Mononuclear cell (primary cell): ENCODE measurements around the gene PLEKHD1. TPM values are rescaled to one million over a fixed set of nuclear protein-coding genes. Genes with fewer than 3 reads are reported as not detected.

Experiments used
- H3K27me3 ChIP-seq: 2 replicates; pipeline ENCODE4 v1.6.0; 2011; ENCODE audit warnings: low read length, control low read depth; ENCODE audit not compliant: insufficient read depth
- H3K4me1 ChIP-seq: 2 replicates; pipeline ENCODE4 v1.5.1; 2011; ENCODE audit warnings: mild to moderate bottlenecking, low read length, control low read depth; ENCODE audit not compliant: insufficient read depth
- H3K4me3 ChIP-seq: 2 replicates; pipeline ENCODE4 v1.5.1; 2011; ENCODE audit warnings: mild to moderate bottlenecking, low read length, moderate library complexity
- H3K9me3 ChIP-seq: 2 replicates; pipeline ENCODE4 v1.5.1; 2011; ENCODE audit warnings: low read depth, mild to moderate bottlenecking, control low read depth, low read length
- total RNA-seq: library from RNA; depleted of rRNA; stranded (reverse); fragments of >200 nt; gene quantifications from one replicate; pipeline ENCODE4 v1.2.3, GENCODE V29; 2012

The PLEKHD1 gene
- 0.31 TPM for total RNA-seq

DNA sequence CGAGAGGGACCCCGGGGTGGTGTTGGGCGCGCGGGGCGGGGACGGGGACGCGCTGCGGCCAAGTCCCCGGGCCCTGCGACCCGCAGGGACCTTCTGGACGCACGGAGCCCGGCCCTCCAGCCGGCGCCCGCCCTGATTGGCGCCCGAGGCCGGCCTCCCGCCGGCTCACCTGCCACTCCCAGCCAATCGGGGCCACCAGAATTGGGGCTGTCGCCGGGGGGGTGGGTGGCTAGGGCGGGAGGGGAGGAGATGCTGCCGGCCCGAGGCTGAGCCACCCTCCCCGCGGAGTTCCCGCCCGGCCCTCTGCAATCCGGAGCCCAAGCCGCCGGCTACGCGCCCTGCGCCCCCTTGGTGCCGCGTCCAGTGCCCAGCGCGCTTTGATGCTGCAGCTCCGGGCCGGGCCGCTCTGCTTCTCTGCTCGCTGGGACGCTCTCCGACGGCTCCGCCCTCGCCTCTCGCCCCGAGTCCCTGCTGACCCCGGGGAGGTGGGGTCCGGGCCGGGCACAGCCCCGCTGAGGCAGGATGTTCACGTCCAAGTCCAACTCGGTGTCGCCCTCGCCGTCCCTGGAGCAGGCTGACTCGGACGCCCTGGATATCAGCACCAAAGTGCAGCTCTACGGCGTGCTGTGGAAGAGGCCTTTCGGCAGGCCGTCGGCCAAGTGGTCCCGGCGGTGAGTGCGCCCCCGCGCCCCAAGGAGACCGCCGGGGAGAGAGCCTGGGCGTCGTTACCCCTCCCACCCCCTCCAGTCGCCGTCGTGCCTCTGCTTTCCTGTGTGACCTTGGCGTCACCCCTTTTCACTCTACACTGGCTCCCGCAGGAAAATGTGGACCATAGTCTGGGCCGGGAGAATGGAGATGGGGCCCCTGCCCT is at the start of gene PLEKHD1:
PLEKHD1 (plus strand) TSS at position 285 of the 871 bp plus-strand sequence; CDS start at position 523, 238 bp downstream.
- Histone ChIP-seq H3K4me3 (no peak within 1 kb of the TSS), H3K4me1 (no peaks in the 10 kb centered on the region), H3K9me3 (no peaks in the 10 kb centered on the region), H3K27me3 (peaks cover 38% of the 10 kb centered on the region)

DNA sequence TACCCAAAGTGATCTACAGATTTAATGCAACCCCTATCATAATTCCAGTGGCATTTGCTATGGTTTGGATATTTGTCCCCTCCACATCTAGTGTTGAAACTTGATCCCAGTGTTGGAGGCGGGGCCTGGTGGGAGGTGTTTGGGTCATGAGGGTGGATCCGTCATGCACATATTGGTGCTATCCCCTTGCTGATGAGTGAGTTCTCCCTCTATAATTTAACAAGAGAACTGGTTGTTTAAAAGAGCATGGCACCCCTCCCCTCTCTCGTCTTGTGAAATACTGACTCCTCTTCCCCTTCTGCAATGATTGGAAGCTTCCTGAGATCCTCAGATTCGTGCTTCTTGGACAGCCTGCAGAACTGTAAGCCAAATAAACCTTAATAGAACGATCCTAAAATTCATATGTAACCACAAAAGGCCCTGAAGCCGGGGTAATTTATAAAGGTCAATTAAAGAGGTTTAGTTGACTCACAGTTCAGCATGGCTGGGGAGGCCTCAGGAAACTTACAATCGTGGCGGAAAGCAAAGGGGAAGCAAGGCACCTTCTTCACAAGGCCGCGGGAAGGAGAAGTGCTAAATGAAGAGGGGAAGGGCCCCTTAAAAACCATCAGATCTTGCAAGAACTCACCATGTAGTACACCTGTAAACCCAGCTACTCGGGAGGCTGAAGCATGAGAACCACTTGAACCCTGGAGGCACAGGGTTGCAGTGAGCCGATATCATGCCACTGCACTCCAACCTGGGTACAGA is 44.8 kb upstream of the PLEKHD1 start:
- Histone ChIP-seq H3K4me1 (peaks cover 11% of the 10 kb centered on the region), H3K9me3 (no peaks in the 10 kb centered on the region), H3K4me3 (no peak overlapping the region), H3K27me3 (no peaks in the 10 kb centered on the region)

DNA sequence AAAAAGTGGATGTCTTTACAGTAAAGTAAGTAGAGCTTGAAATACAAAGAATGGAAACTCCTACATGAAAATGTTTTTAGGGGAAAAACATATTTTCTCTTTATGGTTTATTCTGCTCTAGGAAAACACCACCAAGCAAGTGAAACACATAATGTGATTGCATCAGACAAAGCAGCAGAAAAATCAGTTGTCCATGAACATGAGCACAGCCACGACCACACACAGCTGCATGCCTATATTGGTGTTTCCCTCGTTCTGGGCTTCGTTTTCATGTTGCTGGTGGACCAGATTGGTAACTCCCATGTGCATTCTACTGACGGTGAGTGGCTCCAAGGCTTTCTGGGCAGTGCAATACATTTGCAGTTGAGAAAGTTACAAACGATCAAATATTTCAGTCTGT is 42.6 kb upstream of the PLEKHD1 start:
- Histone ChIP-seq H3K9me3 (no peaks in the 10 kb centered on the region), H3K4me1 (peaks cover 11% of the 10 kb centered on the region), H3K4me3 (no peak overlapping the region), H3K27me3 (no peaks in the 10 kb centered on the region)

DNA sequence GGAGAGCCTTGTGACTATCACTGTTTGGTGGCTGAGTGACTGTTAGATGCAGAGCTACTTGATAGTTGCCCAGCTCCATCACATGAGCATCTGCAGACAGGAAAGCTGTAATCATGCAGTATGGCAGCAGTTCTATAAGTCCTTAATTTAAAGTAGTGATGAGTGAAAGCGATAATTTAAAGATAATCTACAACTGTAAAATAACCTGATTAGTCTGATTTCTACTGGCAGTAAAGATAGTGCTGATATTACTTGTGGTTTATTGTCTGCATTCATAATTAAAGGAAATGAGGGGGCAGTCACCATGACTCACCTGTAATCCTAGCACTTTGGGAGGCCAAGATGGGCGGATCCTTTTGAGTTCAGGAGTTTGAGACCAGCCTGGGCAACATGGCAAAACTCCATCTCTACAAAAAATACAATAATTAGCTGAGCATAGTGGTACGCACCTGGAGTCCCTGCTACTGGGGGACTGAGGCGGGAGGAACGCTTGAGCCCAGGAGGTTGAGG is 41.2 kb upstream of the PLEKHD1 start:
- Histone ChIP-seq H3K4me3 (no peak overlapping the region), H3K27me3 (no peaks in the 10 kb centered on the region), H3K4me1 (peaks cover 11% of the 10 kb centered on the region), H3K9me3 (no peaks in the 10 kb centered on the region)

DNA sequence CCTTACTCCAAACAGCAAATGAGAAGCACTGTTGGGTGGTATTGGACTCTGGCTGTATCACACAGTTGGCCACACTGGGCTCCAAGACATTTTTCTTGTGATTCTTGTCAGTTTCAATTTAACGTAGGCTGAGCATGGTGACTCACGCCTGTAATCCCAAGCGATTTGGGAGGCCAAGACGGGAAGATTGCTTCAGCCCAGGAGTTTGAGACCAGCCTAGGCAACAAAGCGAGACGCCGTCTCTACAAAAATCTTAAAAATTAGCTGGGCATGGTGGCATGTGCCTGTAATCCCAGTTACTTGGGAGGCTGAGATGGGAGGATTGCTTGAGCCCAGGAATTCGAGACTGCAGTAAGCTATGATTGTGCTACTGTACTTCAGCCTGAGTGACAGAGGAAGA is 35.3 kb upstream of the PLEKHD1 start:
- H3K4me3 ChIP-seq, result no peak overlapping the region
- no peaks in the 10 kb centered on the region for H3K27me3 ChIP-seq
- H3K9me3 ChIP-seq, result no peaks in the 10 kb centered on the region
- H3K4me1 ChIP-seq, result no peaks in the 10 kb centered on the region

DNA sequence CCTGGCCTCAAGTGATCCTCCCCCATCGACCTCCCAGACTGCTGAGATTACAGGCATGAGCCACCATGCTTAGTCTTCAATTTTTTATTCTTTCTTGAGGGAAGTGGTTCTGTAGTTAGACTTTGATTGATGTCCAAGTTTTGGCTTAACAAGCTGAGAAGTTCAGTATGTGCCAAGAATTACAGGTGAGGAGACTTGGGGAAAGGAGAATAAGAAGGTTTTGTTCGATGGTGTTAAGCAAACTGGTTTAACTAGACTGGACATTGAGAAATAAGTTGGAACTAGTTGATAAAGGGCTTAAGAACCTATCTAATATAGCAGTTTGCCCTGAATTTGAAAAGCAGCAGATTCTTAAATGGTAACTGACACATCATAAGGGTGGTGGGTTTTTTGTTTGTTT is 32.6 kb upstream of the PLEKHD1 start:
- Histone ChIP-seq H3K27me3 (no peaks in the 10 kb centered on the region), H3K9me3 (no peaks in the 10 kb centered on the region), H3K4me3 (no peak overlapping the region), H3K4me1 (no peaks in the 10 kb centered on the region)

DNA sequence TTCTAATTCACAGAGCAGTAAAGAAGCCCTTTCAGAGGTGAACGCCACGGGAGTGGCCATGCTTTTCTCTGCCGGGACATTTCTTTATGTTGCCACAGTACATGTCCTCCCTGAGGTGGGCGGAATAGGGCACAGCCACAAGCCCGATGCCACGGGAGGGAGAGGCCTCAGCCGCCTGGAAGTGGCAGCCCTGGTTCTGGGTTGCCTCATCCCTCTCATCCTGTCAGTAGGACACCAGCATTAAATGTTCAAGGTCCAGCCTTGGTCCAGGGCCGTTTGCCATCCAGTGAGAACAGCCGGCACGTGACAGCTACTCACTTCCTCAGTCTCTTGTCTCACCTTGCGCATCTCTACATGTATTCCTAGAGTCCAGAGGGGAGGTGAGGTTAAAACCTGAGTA is 26.2 kb upstream of the PLEKHD1 start:
- Histone ChIP-seq H3K4me1 (no peaks in the 10 kb centered on the region), H3K4me3 (no peak overlapping the region), H3K27me3 (no peaks in the 10 kb centered on the region), H3K9me3 (no peaks in the 10 kb centered on the region)

DNA sequence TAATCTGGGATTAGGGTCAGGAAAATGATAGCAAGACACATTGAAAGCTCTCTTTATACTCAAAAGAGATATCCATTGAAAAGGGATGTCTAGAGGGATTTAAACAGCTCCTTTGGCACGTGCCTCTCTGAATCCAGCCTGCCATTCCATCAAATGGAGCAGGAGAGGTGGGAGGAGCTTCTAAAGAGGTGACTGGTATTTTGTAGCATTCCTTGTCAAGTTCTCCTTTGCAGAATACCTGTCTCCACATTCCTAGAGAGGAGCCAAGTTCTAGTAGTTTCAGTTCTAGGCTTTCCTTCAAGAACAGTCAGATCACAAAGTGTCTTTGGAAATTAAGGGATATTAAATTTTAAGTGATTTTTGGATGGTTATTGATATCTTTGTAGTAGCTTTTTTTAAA is 25.4 kb upstream of the PLEKHD1 start:
- Histone ChIP-seq H3K4me3 (no peak overlapping the region), H3K4me1 (no peaks in the 10 kb centered on the region), H3K9me3 (no peaks in the 10 kb centered on the region), H3K27me3 (no peaks in the 10 kb centered on the region)

DNA sequence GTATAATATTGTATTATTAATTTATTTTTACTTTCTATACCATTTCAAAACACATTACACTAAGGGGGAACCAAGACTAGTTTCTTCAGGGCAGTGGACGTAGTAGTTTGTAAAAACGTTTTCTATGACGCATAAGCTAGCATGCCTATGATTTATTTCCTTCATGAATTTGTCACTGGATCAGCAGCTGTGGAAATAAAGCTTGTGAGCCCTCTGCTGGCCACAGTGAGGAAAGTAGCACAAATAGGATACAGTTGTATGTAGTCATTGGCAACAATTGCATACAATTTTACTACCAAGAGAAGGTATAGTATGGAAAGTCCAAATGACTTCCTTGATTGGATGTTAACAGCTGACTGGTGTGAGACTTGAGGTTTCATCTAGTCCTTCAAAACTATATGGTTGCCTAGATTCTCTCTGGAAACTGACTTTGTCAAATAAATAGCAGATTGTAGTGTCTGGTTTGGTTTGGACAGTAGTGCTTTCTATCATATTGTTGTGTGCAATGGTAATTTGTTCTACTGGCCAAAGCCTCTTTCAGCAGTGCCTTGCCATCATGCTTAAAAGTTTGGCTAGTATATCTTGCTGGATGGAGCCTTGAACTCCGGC is 24.3 kb upstream of the PLEKHD1 start:
- Histone ChIP-seq H3K9me3 (no peaks in the 10 kb centered on the region), H3K27me3 (no peaks in the 10 kb centered on the region), H3K4me3 (no peak overlapping the region), H3K4me1 (no peaks in the 10 kb centered on the region)

DNA sequence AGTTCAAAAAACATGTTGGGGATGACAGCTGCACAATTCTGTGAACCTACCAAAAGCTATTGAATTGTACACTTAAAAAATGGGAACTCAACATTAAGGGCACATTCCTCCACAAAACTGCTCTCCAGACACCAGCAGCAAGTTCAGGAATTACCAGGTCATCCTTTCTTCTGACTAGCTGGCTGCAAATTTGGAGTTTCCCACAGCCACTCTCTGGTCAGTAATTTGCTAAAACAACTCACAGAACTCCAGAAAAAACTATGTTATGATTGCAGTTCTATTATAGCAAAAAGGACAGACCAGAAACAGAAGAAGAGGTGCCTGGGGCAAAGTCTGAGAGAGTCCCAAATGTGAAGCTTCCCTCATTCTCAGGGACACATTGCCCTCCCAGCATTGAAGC is 20.1 kb upstream of the PLEKHD1 start:
- H3K27me3 ChIP-seq, result no peaks in the 10 kb centered on the region
- H3K4me3 ChIP-seq, result no peak overlapping the region
- H3K4me1 ChIP-seq, result peaks cover 11% of the 10 kb centered on the region

DNA sequence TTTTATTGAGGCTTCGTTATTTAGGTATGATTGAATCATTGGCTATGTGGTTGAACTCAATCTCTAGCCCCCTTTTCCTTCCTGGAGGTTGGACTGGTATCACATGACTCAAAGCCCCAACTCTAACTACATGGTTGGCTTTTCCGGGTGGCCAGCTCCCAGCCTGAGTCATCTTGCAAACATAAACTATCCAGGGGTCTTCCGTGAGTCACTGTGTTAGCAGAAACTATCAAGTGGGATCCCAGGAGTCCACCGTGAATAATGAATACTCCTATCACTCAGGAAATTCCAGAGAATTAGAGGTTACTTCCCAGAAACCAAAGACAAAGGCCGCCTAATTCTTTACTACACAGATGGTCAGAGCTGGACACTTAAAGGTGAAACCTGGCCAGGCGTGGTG is 19.7 kb upstream of the PLEKHD1 start:
- H3K4me3 ChIP-seq, result no peak overlapping the region
- peaks cover 12% of the 10 kb centered on the region for H3K4me1 ChIP-seq
- H3K9me3 ChIP-seq, result no peaks in the 10 kb centered on the region

More for the DNA sequence above, 20.1 kb upstream of the PLEKHD1 start:
- no peaks in the 10 kb centered on the region for H3K9me3 ChIP-seq

DNA sequence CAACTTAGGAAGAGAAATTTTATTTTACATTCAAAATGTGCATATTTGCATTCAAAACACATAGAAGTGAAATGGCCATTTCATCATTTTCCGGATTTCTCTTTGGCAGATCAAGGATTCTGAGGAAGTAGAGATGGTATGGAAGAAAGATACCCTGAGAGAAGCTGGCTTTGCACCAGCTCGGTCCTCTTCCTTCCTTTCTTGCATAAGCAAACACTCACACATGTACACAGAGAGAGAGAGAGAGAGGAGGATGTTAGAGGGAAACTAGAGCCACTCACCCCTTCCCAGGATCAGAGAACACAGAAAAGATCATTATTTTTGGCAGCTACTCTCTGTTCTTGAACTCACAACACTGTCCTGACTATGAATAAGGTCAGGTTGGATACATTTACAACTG is 15.6 kb upstream of the PLEKHD1 start:
- Histone ChIP-seq H3K9me3 (no peaks in the 10 kb centered on the region), H3K4me3 (no peak overlapping the region), H3K27me3 (no peaks in the 10 kb centered on the region), H3K4me1 (peaks cover 12% of the 10 kb centered on the region)

More for the DNA sequence above, 19.7 kb upstream of the PLEKHD1 start:
- H3K27me3 ChIP-seq, result no peaks in the 10 kb centered on the region

DNA sequence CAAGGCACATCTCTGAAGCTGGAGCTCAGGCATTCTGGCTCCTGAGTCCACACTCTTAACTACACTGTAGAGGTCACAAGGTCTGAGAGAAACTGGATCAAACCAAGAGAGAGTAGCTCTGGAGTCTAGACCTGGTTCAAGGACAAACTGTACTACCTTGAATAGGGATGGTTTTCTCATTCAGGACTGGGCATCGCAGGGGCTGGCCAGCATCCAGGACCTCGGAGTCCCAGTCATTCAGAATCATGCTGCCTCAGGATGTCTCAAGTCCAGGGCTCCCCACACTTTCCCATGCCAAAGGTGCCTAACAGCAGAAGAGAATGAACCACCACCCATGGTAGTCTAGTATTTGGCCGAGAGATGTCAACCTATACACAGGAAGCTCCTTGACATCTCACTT is 13.1 kb upstream of the PLEKHD1 start:
- H3K4me1 ChIP-seq, result peaks cover 12% of the 10 kb centered on the region
- H3K9me3 ChIP-seq, result no peaks in the 10 kb centered on the region
- no peak overlapping the region for H3K4me3 ChIP-seq
- no peaks in the 10 kb centered on the region for H3K27me3 ChIP-seq

DNA sequence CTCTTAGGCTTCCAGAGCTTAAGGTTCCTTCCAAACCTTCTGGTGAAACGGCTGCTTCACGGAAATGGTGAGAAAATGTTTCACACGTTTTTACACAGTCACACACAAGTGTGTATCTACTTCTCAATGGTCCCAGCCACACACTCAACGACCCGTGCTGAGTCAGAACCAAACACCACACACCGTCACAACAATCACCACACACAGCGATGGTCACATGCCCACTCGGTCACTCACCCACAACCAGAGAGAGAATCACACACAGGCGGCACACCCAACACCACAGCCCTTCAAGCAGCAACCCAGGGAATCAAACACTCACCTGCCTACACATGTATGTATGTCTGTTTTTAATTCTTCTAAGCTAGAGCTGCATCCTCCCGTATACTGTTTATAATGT is 12.6 kb upstream of the PLEKHD1 start:
- no peaks in the 10 kb centered on the region for H3K9me3 ChIP-seq
- H3K27me3 ChIP-seq, result no peaks in the 10 kb centered on the region
- H3K4me1 ChIP-seq, result peaks cover 12% of the 10 kb centered on the region
- no peak overlapping the region for H3K4me3 ChIP-seq

DNA sequence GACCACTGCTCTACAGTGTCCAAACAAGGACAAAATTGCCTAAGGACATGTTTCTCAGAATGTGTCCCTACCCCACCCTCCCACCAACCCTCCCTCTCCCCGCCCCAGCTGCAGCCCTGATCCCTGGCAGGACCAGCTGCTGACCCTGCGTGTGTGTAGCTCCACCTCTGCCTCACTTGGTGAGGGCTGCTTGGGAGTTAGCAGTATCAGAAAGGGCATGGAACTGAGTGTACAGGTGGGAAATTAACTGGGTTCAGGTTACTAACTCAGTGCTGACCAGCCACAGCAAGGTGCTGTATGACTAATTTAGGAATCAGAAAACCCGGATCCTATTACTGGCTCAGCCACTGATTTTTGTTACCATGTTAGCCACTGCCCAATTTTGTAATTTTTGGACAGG is 11.3 kb upstream of the PLEKHD1 start:
- Histone ChIP-seq H3K9me3 (no peaks in the 10 kb centered on the region), H3K27me3 (no peaks in the 10 kb centered on the region), H3K4me3 (no peak overlapping the region), H3K4me1 (peaks cover 12% of the 10 kb centered on the region)
